A549 treated with Hydrocortisone at 1 μM for 4 hours (cell line): ENCODE data around the gene EIF5A2. TPM values are rescaled to one million over a fixed set of nuclear protein-coding genes. Genes with fewer than 3 reads are reported as not detected.

ENCODE experiments used
- total RNA-seq: library from RNA; stranded (reverse); fragments of 200-300 nt; extraction: Qiagen RNA extraction; gene quantifications from 5 replicates; pipeline ENCODE4 v1.2.3, GENCODE V29; 2022

EIF5A2 gene
- 10.8 to 17.2 TPM (median 14.6 TPM) in 5 replicates for total RNA-seq

DNA sequence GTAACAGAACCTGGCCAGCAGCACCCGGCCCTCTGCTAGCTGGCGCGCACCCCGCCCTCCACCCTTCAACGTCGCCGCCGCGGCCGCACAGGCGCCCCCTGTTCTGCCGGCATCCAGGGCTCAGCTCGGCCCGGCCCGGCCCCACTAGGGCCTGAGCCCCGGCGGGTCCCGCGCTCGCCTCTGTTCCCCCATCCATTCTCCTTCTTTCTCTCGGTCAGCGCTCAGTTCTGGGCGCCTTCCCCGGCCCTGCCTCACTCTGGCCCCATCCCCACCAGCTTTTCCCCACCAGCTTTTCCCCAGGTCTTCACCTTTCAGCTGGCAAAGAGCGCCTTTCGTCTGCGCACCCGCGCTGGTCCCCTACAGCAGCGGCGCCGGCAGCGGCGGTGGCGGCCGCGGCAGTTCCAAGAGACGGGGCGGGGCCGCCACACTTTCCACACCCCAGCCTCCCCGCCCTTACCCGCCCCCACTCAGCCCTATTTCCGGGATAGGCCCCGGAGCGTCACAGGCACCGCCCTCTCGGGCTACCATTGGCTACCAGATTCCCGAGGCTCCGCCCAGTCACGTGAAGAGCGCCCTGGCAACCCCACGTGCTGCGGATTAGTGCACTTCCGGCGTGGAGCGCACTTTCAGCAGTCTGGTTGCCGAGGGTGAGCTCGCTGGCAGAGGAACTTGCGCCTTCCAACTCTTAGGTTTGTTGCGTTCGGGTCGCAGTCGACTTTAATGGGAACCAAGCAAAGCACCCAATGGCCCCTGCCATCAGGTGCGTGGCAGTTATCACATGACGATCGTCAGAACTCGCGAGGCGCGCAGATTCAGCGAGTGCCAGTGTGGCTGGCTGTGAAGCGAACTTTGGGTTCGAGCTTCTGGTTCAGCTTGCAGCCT, at the start of gene EIF5A2:
Gene EIF5A2 (minus strand): TSS at position 403 of the 882 bp plus-strand sequence. CDS start 831 bp downstream, outside the sequence.

DNA sequence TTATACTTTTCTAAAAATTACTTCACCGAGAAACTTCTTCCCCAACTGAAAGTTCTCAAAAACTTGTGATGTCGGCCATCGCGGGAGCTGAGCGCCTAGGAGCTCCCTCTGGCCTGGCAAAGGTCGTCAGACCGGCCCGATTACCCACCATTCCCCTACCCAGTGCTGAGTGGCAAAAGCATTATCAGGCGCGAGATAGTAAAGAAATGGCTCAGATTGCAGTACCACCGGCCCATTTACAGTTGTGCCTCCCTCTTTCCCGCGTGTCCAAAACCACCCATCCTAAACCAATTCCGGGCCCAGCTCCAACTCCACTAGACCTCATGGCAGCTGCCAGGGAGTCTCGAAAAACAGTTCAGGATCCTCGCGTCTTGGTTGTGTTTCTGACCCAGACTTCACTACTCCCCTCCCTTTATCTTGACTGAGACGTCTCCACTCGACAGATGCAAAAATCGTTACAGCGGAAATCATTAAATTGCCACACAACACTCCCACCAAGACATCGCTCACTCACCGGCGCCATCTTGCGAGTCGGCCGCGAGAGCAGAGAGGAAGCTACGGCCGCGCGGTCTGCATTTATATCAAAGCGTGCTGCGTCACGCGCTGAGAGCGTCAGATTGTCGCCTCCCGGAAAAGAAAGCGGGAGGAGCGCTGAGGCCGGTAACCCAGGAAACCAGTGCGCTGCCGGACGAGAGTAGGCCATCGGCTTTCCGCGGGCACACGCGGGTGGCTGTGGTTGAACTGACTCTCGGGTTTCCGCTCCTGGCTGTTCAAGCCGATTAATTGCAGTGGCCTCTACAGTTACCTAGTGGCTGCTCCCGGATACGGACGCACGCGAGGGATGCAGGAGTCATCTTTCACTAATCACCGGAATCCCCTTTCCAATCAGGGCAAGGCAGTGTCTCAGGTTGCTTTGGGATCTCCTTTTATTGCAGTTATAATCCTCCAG, 38.5 kb downstream of the EIF5A2 start, which contains the start of gene RPL22L1:
Gene RPL22L1 (minus strand): TSS at position 551 of the 949 bp plus-strand sequence. CDS start 28 bp downstream, at position 523.

Other genes starting within 250 kb of the EIF5A2 start
- 204 to 312 TPM (median 276 TPM) in 5 replicates for gene RPL22L1, start 38.4 kb downstream of the EIF5A2 start, total RNA-seq
- gene SLC2A2, start 118.1 kb upstream of the EIF5A2 start, total RNA-seq, result not detected in 5 replicates